ENCODE results near the gene FGF3. TPM values are rescaled to one million over a fixed set of nuclear protein-coding genes. Genes with fewer than 3 reads are reported as not detected.

The FGF3 gene
- total and polyA plus RNA-seq, 10 of the 15 experiments (the other 5 are each of a cell fraction or from before 2014, with no cell fraction given), result not detected

GRCh38 chr11:69821511-69822040 lies 2.4 kb upstream of the FGF3 start:
- no peak overlapping the region for H3K4me2 ChIP-seq (ENCODE audit: control insufficient read depth, insufficient read depth)
- WGBS (ENCODE audit: insufficient coverage, insufficient replicate concordance, low lambda C conversion rate, missing lambda C conversion rate), result 37% methylated on average over 17 of the region's 17 CpGs
- peaks cover 5 to 8% of the 10 kb centered on the region in 2 experiments; a peak in 3 of 4 replicates for H3K27me3 ChIP-seq (replicated peaks in 1 of 2; ENCODE audit: control insufficient read depth in 2 of 2, insufficient read depth in 2 of 2, low read length in 1 of 2)
- H3K36me3 ChIP-seq (ENCODE audit: control insufficient read depth in 2 of 2, insufficient read depth in 2 of 2, low read length in 1 of 2), result no peaks in the 10 kb centered on the region
- SMC1A ChIA-PET (ENCODE audit: uncharacterized antibody, unreplicated experiment), result no interaction called here
- H3K79me2 ChIP-seq (ENCODE audit: control insufficient read depth, insufficient read depth, low read length), result no peaks in the 10 kb centered on the region
- intact Hi-C loops (cut with micrococcal nuclease; ENCODE audit: unreplicated experiment), result no loop called here
- H3K9me3 ChIP-seq (replicated peaks; ENCODE audit: control insufficient read depth, insufficient read depth, low read length), result no peaks in the 10 kb centered on the region
- no peaks in the 10 kb centered on the region for H4K20me1 ChIP-seq (ENCODE audit: control insufficient read depth, insufficient read depth)
- RAD21 ChIA-PET (ENCODE audit: unreplicated experiment), result no interaction called here
- no peak for DNase-seq (ENCODE audit: low read depth, low spot score)
- no peak for ATAC-seq
- H2AFZ ChIP-seq (ENCODE audit: control insufficient read depth, low read depth, low read length), result no peak overlapping the region
- BruUV-seq (replicated peaks), result no TSS peak
- H3K4me3 ChIP-seq, result no peak overlapping the region
- CTCF ChIA-PET, result no interaction called here
- POLR2A ChIA-PET, result no interaction called here
- no peak for FAIRE-seq
- no peaks in the 10 kb centered on the region for H3K4me1 ChIP-seq (ENCODE audit: control insufficient read depth, insufficient read depth, low read length)
- no peak overlapping the region for H3K9ac ChIP-seq (ENCODE audit: control insufficient read depth, insufficient read depth, low read length)
- H3K27ac ChIP-seq (ENCODE audit: control insufficient read depth, insufficient read depth), result no peak overlapping the region
- TF ChIP-seq EZH2 (IDR thresholded peaks at IDR 0.05; ENCODE audit: borderline replicate concordance, control insufficient read depth, low read depth, low read length) (no peak), SMAD1 (IDR thresholded peaks at IDR 0.05; ENCODE audit: low read depth, partially characterized antibody) (no peak), ZNF384 (IDR thresholded peaks at IDR 0.05; ENCODE audit: borderline replicate concordance, low read depth, low read length) (no peak), YBX1 (IDR thresholded peaks at IDR 0.05) (no peak), CUX1 (IDR thresholded peaks at IDR 0.05; ENCODE audit: insufficient replicate concordance, low read depth, low read length) (no peak)
- in situ Hi-C loops (cut with MboI), result no loop called here
